B cell (primary cell): Measurements from ENCODE around the gene CAPG. TPM values are rescaled to one million over a fixed set of nuclear protein-coding genes. Genes with fewer than 3 reads are reported as not detected.

Experiments
- ATAC-seq: fragments of 200-7000 bp; cut with Tn5 transposase; one replicate; pipeline ENCODE4 v1.10.0; 2021; ENCODE audit warnings: low read depth, mild to moderate bottlenecking, moderate number of reproducible peaks, moderate library complexity
- CTCF ChIA-PET: fragments of 350-600 bp; sonication (Branson Sonifier 250); formaldehyde crosslinking; loops from one replicate; lab custom pipeline; 2021; ENCODE audit warnings: antibody characterized with exemption, inconsistent platforms; lab: Charles Lee
- POLR2A ChIA-PET: fragments of 350-600 bp; sonication (Branson Sonifier 250); formaldehyde crosslinking; loops from one replicate; lab custom pipeline; 2021; ENCODE audit warnings: antibody characterized with exemption; lab: Charles Lee
- DNase-seq: peaks from one replicate; pipeline ENCODE4 v3.0.0; 2013
- H2AFZ ChIP-seq: 2 replicates; pipeline ENCODE4 v1.6.1; 2012; ENCODE audit warnings: mild to moderate bottlenecking, low read depth, low read length; ENCODE audit not compliant: insufficient read depth, poor library complexity, severe bottlenecking
- H3K27ac ChIP-seq, 2 donors: 1 replicate in 1 of 2; 2 replicates in 1 of 2; pipeline ENCODE4 v1.5.1; 2012 to 2013; ENCODE audit warnings: low read length in 2 of 2, mild to moderate bottlenecking in 2 of 2, moderate library complexity in 1 of 2
- H3K27me3 ChIP-seq, 4 experiments: fragments of 200-600 bp in 1 of 4; sonication (generic) in 1 of 4; replicated peaks in 1 of 4; 1 replicate in 2 of 4; 2 replicates in 2 of 4; pipeline versions ENCODE4 v1.6.1 to v1.7.0; 2013 to 2016; ENCODE audit warnings: low read length in 3 of 4, mild to moderate bottlenecking in 2 of 4, mixed read lengths in 1 of 4, moderate library complexity in 1 of 4; ENCODE audit not compliant: insufficient read depth in 4 of 4, control insufficient read depth in 3 of 4; ENCODE audit errors: control extremely low read depth in 1 of 4
- H3K36me3 ChIP-seq, 2 experiments: replicated peaks in 1 of 2; 1 replicate in 1 of 2; 2 replicates in 1 of 2; pipeline versions ENCODE4 v1.6.1 to v1.7.1; 2013; ENCODE audit warnings: low read length in 1 of 2; ENCODE audit not compliant: insufficient read depth in 2 of 2, control insufficient read depth in 1 of 2; ENCODE audit errors: control extremely low read depth in 1 of 2, extremely low read depth in 1 of 2
- H3K4me1 ChIP-seq, 2 donors: fragments of 200-600 bp in 1 of 2; sonication (generic) in 1 of 2; 1 replicate in 1 of 2; 2 replicates in 1 of 2; pipeline versions ENCODE4 v1.5.1 to v1.6.1; 2013 to 2017; ENCODE audit warnings: low read length in 2 of 2; ENCODE audit not compliant: control insufficient read depth in 2 of 2, insufficient read depth in 2 of 2
- H3K4me2 ChIP-seq: replicated peaks from 2 replicates; pipeline ENCODE3; 2012; ENCODE audit warnings: mild to moderate bottlenecking, low read depth, low read length; ENCODE audit not compliant: poor library complexity, severe bottlenecking
- H3K4me3 ChIP-seq, 5 experiments: fragments of 200-600 bp in 1 of 5; sonication (generic) in 1 of 5; 1 replicate in 3 of 5; 2 replicates in 2 of 5; pipeline versions ENCODE4 v1.5.1 to v1.7.0; 2011 to 2016; ENCODE audit warnings: low read length in 4 of 5, mild to moderate bottlenecking in 4 of 5, low read depth in 2 of 5, control low read depth in 1 of 5, moderate library complexity in 1 of 5; ENCODE audit not compliant: insufficient read depth in 1 of 5; ENCODE audit errors: control extremely low read depth in 1 of 5, extremely low read depth in 1 of 5
- H3K79me2 ChIP-seq: fragments of 200-600 bp; sonication (generic); one replicate; pipeline ENCODE4 v1.6.0; 2016; ENCODE audit warnings: low read length; ENCODE audit not compliant: control insufficient read depth, insufficient read depth
- H3K9ac ChIP-seq: fragments of 200-600 bp; sonication (generic); 2 replicates; pipeline ENCODE4 v1.6.1; 2017; ENCODE audit warnings: mild to moderate bottlenecking, low read length, moderate library complexity
- H3K9me3 ChIP-seq, 3 donors: one replicate each; pipeline versions ENCODE4 v1.6.1 to v1.7.1; 2013; ENCODE audit warnings: low read length in 2 of 3; ENCODE audit not compliant: control insufficient read depth in 2 of 3, insufficient read depth in 1 of 3; ENCODE audit errors: control extremely low read depth in 1 of 3
- H4K20me1 ChIP-seq: 2 replicates; pipeline ENCODE4 v1.6.0; 2012; ENCODE audit warnings: mild to moderate bottlenecking, low read length; ENCODE audit not compliant: insufficient read depth, control insufficient read depth, poor library complexity, severe bottlenecking
- H3K27ac Mint-ChIP-seq: one replicate; pipeline ENCODE4 v1.8.0; 2021; ENCODE audit warnings: mixed read lengths
- H3K27me3 Mint-ChIP-seq: one replicate; pipeline ENCODE4 v1.8.0; 2021; ENCODE audit warnings: mixed read lengths
- H3K4me1 Mint-ChIP-seq: one replicate; pipeline ENCODE4 v1.8.0; 2021; ENCODE audit warnings: mixed read lengths
- H3K4me3 Mint-ChIP-seq: one replicate; pipeline ENCODE4 v1.8.0; 2021; ENCODE audit warnings: mixed read lengths
- H3K9me3 Mint-ChIP-seq: one replicate; pipeline ENCODE4 v1.8.0; 2022; ENCODE audit warnings: mixed read lengths; ENCODE audit not compliant: insufficient read depth
- EZH2 ChIP-seq: IDR thresholded peaks from 2 replicates; pipeline ENCODE4 v1.6.1; 2012; ENCODE audit warnings: borderline replicate concordance, low read depth, mild to moderate bottlenecking, moderate library complexity, low read length; ENCODE audit not compliant: insufficient read depth, poor library complexity, severe bottlenecking
- WGBS: methylation state at CpG from one replicate; pipeline ENCODE4 v1.1.5; 2013; ENCODE audit warnings: missing lambda C conversion rate; ENCODE audit not compliant: insufficient coverage; 5-methylcytosine and 5-hydroxymethylcytosine counted together
- intact Hi-C: fragments of 100-400 bp; cut with micrococcal nuclease; formaldehyde crosslinking; loops from one replicate; pipeline ENCODE4 v1.10.0; 2022
- polyA plus RNA-seq: library from polyadenylated mRNA; depleted of rRNA; stranded (reverse); fragments of >200 nt; gene quantifications from 2 replicates; pipeline ENCODE4 v1.2.3, GENCODE V29; 2012
- total RNA-seq, 2 donors: library from RNA; stranded (reverse); fragments of 120-200 nt in 1 of 2; gene quantifications; 1 replicate in 1 of 2; 2 replicates in 1 of 2; pipeline versions ENCODE4 v1.2.3 to v1.2.4, GENCODE V29; 2013 to 2022
- TF ChIP-seq, protein P1 (sequence below): fragments of 200-600 bp; IDR thresholded peaks from one replicate; pipeline ENCODE4 v1.8.0; 2022; ENCODE audit warnings: antibody characterized with exemption, mild to moderate bottlenecking

CAPG gene
- total and polyA plus RNA-seq, 2 donors (not counting 1 experiment from before 2014, with no cell fraction given): 158 to 210 TPM

DNA sequence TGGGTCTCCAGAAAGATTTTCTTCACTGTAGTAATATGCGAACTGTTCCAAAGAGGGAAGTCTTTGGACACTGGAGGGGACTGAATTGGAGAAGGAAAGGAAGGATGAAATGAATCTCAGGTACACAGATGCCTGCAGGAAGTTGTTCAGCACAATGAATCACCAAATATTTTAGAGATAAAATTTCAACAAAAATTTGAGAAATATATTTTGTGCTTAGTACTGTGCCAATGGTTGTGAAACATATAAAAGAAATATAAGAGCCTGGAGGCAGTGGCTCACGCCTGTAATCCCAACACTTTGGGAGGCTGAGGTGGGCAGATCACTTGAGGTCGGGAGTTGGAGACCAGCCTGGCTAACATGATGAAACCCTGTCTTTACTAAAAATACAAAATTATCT is 52.4 kb downstream of the CAPG start:
- intact Hi-C loops: no loop called here
- H3K4me1 ChIP-seq: peaks cover 19 to 26% of the 10 kb centered on the region in 2 donors
- TF ChIP-seq EZH2: no peak
- TF ChIP-seq, protein P1, sequence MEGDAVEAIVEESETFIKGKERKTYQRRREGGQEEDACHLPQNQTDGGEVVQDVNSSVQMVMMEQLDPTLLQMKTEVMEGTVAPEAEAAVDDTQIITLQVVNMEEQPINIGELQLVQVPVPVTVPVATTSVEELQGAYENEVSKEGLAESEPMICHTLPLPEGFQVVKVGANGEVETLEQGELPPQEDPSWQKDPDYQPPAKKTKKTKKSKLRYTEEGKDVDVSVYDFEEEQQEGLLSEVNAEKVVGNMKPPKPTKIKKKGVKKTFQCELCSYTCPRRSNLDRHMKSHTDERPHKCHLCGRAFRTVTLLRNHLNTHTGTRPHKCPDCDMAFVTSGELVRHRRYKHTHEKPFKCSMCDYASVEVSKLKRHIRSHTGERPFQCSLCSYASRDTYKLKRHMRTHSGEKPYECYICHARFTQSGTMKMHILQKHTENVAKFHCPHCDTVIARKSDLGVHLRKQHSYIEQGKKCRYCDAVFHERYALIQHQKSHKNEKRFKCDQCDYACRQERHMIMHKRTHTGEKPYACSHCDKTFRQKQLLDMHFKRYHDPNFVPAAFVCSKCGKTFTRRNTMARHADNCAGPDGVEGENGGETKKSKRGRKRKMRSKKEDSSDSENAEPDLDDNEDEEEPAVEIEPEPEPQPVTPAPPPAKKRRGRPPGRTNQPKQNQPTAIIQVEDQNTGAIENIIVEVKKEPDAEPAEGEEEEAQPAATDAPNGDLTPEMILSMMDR: no peak
- H3K9ac ChIP-seq: no peak overlapping the region
- ATAC-seq (no peak), DNase-seq (no peak)
- Mint-ChIP-seq H3K4me3 (no peak overlapping the region), H3K9me3 (no peaks in the 10 kb centered on the region), H3K4me1 (peaks cover 38% of the 10 kb centered on the region), H3K27ac (no peak overlapping the region), H3K27me3 (no peaks in the 10 kb centered on the region)
- POLR2A ChIA-PET: interaction anchor here (0.7 to 1.2 kb wide), 2 partner anchors 25 to 30 kb away, joined by 4 to 6 read pairs; partner anchors contain the start of gene TGOLN2
- no peaks in the 10 kb centered on the region for H4K20me1 ChIP-seq
- WGBS: 100% methylated on average over 1 of the region's 3 CpGs
- peaks cover 2 to 18% of the 10 kb centered on the region in 2 experiments for H3K36me3 ChIP-seq
- H3K27me3 ChIP-seq: no peaks in the 10 kb centered on the region
- no peaks in the 10 kb centered on the region for H3K9me3 ChIP-seq
- no peak overlapping the region for H2AFZ ChIP-seq
- CTCF ChIA-PET: interaction anchor here (1.0 kb wide), 1 partner anchor 279 kb away, joined by 3 read pairs; no protein-coding TSS in a partner anchor
- no peak overlapping the region for H3K4me3 ChIP-seq
- peaks cover 48% of the 10 kb centered on the region for H3K79me2 ChIP-seq
- H3K27ac ChIP-seq: no peak overlapping the region
- H3K4me2 ChIP-seq: no peak overlapping the region

DNA sequence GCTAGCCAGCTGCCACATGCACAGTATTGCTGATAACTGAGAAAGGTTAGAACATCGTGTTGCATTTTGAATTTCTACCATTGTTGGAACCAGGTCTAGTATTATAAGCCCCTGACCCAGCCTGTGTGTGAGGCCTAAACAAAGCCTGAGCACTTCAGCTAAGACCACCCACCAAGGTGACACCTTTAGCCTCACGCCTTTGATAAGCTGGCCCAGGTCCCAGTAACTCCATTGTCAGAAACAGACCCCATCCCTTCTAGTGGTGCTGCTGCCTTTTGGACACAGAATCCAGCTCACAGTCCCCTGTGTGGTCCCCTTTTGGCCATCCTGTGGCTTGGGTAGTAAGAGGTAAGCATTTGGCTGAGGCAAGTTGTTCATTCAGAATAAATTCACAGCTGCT is 54.0 kb downstream of the CAPG start:
- Mint-ChIP-seq H3K9me3 (no peaks in the 10 kb centered on the region), H3K4me1 (peaks cover 40% of the 10 kb centered on the region), H3K4me3 (no peak overlapping the region), H3K27me3 (no peaks in the 10 kb centered on the region), H3K27ac (no peak overlapping the region)
- intact Hi-C loops: no loop called here
- Histone ChIP-seq H3K36me3 (peaks cover 0 to 10% of the 10 kb centered on the region in 2 experiments), H3K4me1 (peaks cover 19 to 26% of the 10 kb centered on the region in 2 donors), H3K4me2 (no peak overlapping the region), H2AFZ (no peak overlapping the region), H3K9me3 (no peaks in the 10 kb centered on the region), H4K20me1 (no peaks in the 10 kb centered on the region), H3K27me3 (no peaks in the 10 kb centered on the region), H3K9ac (no peak overlapping the region), H3K27ac (no peak overlapping the region), H3K4me3 (no peak overlapping the region), H3K79me2 (peaks cover 57% of the 10 kb centered on the region)
- no peak for ATAC-seq
- ChIA-PET POLR2A (no interaction called here), CTCF (interaction anchor here (1.0 kb wide), 2 partner anchors 14 to 63 kb away, joined by 3 read pairs; no protein-coding TSS in a partner anchor)
- no peak for DNase-seq
- WGBS: 100% methylated on average over 2 of the region's 2 CpGs
- no peak for TF ChIP-seq EZH2
- TF ChIP-seq, protein P1: no peak
